ENCODE results near the gene JADE3. TPM values are rescaled to one million over a fixed set of nuclear protein-coding genes. Genes with fewer than 3 reads are reported as not detected.
A peak's percentile ranks its signal among the peaks of the same experiment; 100 is the strongest.

JADE3 gene
- total RNA-seq, 2 donors from 2014 or later, result 7.0 to 7.4 TPM

- intact Hi-C loops (cut with DNase I, micrococcal nuclease), result no loop called here
- DNase-seq (no peak), ATAC-seq (no peak)
These were observed 72.5 kb downstream of the JADE3 start for GRCh38 chrX:46984705-46985104.

GRCh38 chrX:46989548-46989947 is 77.3 kb downstream of the JADE3 start:
- DNase-seq, result no peak
- no peak for ATAC-seq
- intact Hi-C loops (cut with DNase I, micrococcal nuclease), result no loop called here

DNA sequence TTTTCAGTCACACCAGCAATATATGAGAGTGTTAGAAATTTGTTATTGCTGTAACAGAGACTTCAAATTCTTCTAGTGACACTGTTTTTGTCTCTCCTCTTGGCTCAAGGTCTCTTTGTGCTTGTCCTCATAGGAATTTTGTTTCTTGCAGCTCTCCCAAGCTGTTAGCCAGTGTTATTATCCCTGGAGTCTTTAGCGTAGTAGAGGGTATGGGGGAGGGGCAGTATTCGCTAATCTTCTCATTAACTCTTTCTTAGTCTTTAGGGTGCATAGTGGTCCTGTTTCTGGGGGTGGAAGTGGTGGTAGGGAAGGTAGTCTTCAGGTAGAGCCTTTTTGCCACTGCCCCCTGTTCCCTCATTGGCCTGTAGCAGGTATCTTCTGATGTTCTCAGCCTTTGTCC is 79.4 kb downstream of the JADE3 start:
- intact Hi-C loops (cut with DNase I, micrococcal nuclease), result no loop called here
- no peak for ATAC-seq

GRCh38 chrX:46992070-46992469 is 79.8 kb downstream of the JADE3 start:
- ATAC-seq, result no peak
- intact Hi-C loops (cut with DNase I, micrococcal nuclease), result no loop called here
- DNase-seq, result no peak

More for the DNA sequence above, 79.4 kb downstream of the JADE3 start:
- no peak for DNase-seq

- no peak for DNase-seq
- intact Hi-C loops (cut with DNase I, micrococcal nuclease), result no loop called here
- no peak for ATAC-seq
These were observed 81.9 kb downstream of the JADE3 start for GRCh38 chrX:46994096-46994495.

DNA sequence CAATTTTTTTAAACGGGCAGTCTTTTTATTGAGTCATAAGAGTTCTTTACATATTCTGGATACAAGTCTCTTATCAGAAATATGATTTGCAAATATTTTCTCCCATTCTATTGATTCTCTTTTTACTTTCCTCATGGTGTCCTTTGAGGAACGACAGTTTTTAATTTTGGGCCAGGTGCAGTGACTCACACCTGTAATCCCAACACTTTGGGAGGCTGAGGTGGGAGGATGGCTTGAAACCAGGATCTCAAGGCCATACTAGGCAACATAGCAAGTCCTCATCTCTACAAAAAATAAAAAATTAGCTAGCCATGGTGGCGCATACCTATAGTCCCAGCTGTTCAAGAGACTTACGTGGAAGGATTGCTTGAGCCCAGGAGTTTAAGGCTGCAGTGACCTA is 99.9 kb downstream of the JADE3 start:
- intact Hi-C loops (cut with DNase I, micrococcal nuclease), result no loop called here
- no peak for DNase-seq
- ATAC-seq, result no peak

- DNase-seq (no peak), ATAC-seq (no peak)
- intact Hi-C loops (cut with DNase I, micrococcal nuclease), result loop anchor here in 1 of 2 donors (10.0 kb wide), 1 partner anchor 131 kb away; no protein-coding TSS in a partner anchor
These were observed 114.0 kb downstream of the JADE3 start for GRCh38 chrX:47026198-47026597.

- ATAC-seq (peak; percentile 38), DNase-seq (no peak)
- intact Hi-C loops (cut with DNase I, micrococcal nuclease), result no loop called here
These were observed 118.1 kb downstream of the JADE3 start for GRCh38 chrX:47030339-47030738.

GRCh38 chrX:47047989-47048388 is 135.8 kb downstream of the JADE3 start:
- DNase-seq (no peak), ATAC-seq (no peak)
- intact Hi-C loops (cut with DNase I, micrococcal nuclease), result no loop called here

DNA sequence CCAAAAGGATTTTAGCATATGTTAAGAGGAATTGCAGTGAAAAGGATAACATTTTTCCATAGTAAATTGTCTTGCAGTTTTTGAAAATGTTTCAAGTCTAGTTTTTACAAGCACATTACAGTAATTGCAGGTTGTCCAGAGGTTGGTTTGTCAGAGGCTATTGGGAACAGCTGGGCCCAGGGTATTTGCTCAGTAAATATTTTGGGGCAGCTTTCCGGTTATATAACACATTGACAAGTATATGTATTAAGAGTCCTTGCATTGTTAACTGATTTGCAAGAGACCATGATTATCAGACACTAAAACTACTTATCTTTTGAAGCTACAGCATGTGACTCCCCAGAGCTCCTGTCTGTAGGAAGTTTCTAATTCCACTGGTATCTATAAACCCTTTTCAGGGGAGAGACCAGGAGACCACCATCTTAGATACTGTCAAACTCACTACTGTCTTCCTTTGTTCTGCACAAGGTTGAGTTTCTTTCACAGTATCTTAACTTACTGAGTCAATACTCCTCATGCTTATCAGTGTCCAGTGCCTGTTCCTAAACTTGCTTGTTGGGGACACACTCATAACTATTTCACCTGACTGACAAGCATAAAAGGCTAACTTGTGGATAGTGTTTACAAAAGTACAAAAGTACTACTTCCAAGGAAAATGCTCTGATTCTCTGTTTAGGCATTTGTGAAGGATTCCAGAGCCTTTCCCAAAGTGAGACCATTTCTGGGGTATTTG is 147.1 kb downstream of the JADE3 start:
- intact Hi-C loops (cut with DNase I, micrococcal nuclease), result no loop called here
- DNase-seq (no peak), ATAC-seq (no peak)

DNA sequence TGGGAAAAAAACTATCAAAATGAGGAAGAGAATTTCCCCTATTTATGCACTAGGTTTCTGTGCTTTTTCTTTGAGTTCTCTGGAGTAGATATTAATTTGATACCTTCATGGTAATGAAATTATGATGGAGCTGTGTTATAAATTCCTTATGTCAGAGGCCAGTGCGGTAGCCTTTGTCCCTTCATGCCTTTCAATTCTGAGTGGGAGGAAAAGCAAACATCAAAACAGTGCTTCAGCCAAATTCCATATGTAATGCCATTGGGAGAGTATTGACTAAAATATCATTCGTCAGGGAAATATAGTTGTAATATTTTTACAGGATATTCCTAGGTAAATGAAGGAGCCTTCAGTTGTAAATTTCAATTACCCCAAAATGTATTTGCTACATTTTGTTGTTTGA is 148.5 kb downstream of the JADE3 start:
- no peak for ATAC-seq
- no peak for DNase-seq
- intact Hi-C loops (cut with DNase I, micrococcal nuclease), result no loop called here

GRCh38 chrX:47061238-47061919 is 149.2 kb downstream of the JADE3 start:
- no peak for ATAC-seq
- intact Hi-C loops (cut with DNase I, micrococcal nuclease), result no loop called here

DNA sequence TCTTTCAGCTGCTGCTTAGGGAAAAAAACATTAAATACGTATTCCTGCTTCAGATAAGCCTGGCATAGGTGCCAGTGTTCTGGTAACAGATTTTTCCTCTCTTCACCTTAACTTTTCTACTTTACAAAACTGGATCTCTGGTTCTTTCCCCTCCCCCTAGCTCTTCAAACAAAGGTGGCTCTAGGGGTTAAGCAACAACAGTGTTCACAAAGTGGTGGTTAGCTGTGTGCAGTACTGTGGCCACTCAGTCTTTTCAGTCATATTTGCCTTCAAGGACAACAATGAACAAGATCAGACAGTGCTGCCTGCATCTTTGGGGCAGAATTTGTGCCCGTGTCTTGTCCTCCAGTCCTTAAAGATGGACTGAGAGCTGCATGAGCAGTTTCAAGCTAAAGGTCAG is 151.0 kb downstream of the JADE3 start:
- ATAC-seq (no peak), DNase-seq (no peak)
- intact Hi-C loops (cut with DNase I, micrococcal nuclease), result no loop called here

More at GRCh38 chrX:47061238-47061919, 149.2 kb downstream of the JADE3 start:
- DNase-seq, result no peak

- intact Hi-C loops (cut with DNase I, micrococcal nuclease), result no loop called here
- no peak for ATAC-seq
- DNase-seq, result no peak
These were observed 156.0 kb downstream of the JADE3 start for GRCh38 chrX:47068214-47068613.

DNA sequence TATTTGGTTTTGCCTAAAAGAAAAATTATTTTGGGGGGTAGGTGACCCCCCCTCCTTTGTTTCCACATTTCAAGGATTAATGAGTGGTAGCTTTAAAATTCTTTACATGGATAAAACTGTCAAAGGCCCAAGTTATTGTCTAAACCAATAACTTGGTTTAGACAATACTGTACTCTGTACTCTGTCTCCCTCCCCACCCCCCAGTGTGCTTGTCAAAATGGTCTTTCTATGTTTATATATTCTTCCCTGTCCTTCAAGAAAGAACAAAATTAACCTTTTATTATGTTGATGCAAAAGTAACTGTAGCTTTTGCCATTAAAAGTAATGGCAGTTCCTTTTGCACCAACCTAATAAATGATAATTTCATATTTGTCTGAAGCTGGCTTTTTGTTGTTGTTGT is 156.5 kb downstream of the JADE3 start:
- no peak for ATAC-seq
- DNase-seq, result no peak
- intact Hi-C loops (cut with DNase I, micrococcal nuclease), result no loop called here

DNA sequence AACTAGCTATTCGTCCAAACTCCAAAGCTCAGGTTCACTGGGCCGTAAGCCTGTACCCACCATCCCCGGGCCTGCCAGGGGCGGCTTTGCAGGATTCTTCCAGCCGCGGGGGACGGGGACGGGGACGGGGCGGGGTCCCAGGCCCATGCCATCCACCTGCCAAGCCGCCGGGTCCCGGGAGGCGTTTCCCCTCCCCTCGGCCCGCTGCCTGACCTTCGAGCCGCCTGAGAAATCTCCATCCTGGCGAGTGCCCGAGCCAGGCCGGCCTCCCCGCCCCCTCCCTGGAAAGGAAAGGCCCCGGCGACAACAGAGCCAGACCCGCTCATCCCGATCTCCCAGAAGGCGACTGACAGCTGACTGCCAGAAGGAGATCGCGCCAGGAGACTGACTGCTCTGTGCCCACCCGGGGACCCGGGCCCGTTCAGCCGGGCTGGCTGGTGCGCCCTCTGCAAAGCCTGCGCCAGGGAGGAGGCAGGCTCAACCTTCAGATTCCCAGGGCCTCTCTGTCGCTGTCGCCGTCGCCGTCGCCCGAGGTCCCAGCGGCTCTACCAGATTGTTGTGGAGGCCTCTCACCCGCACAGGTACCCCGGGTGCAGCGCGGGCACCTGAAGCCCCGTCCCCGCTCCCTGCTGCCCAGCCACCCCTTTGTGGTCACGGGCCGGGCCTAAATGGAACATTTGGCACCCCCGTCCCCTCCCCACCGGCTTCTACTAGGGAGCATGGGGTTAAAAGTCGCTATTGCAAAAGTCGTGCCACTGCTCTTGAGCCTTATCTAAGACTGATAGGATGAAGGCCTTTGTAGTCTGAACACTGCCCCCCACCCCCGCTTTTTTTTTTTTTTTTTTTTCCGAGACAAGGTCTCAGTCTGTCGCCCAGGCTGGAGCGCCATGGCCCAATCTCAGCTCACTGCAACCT is 166.2 kb downstream of the JADE3 start, which contains the start of gene RGN:
TSS of gene RGN (plus strand) at position 315 of the 915 bp plus-strand sequence. CDS start 2,702 bp downstream, outside the sequence.
- ATAC-seq, result no peak
- peak in 1 of 2 donors; percentile 6 for DNase-seq
- intact Hi-C loops (cut with DNase I, micrococcal nuclease), result no loop called here

GRCh38 chrX:47080215-47080914 is 168.1 kb downstream of the JADE3 start:
- DNase-seq (no peak), ATAC-seq (no peak)
- intact Hi-C loops (cut with DNase I, micrococcal nuclease), result no loop called here

- ATAC-seq (no peak), DNase-seq (no peak)
- intact Hi-C loops (cut with DNase I, micrococcal nuclease), result no loop called here
These were observed 168.7 kb downstream of the JADE3 start for GRCh38 chrX:47080915-47081236.
